ENCODE results near the gene PID1. TPM values are rescaled to one million over a fixed set of nuclear protein-coding genes. Genes with fewer than 3 reads are reported as not detected.

PID1 gene
- polyA plus RNA-seq, 3 donors: 61.8 to 117 (median 62.3) TPM

- WGBS (ENCODE audit: insufficient coverage): 71% methylated on average over 2 of the region's 3 CpGs
- no peak overlapping the region for H3K4me3 Mint-ChIP-seq
- H4K20me1 ChIP-seq (ENCODE audit: insufficient read depth, low read length): peaks cover 85% of the 10 kb centered on the region
- no peaks in the 10 kb centered on the region for H3K27me3 ChIP-seq (ENCODE audit: control insufficient read depth in 2 of 2, insufficient read depth in 2 of 2, low read length in 2 of 2)
- no peak overlapping the region for H3K4me3 ChIP-seq (replicated peaks in 1 of 3; ENCODE audit: low read depth in 2 of 3, low read length in 3 of 3)
- no peaks in the 10 kb centered on the region for H3K4me1 ChIP-seq (ENCODE audit: control insufficient read depth in 1 of 2, insufficient read depth in 2 of 2, low read length in 2 of 2)
- H3K36me3 ChIP-seq (replicated peaks in 1 of 2; ENCODE audit: control insufficient read depth in 1 of 2, insufficient read depth in 2 of 2, low read length in 2 of 2): no peaks in the 10 kb centered on the region
- no peak for TF ChIP-seq CTCF (IDR thresholded peaks at IDR 0.05)
- peaks cover 2 to 14% (median 4%) of the 10 kb centered on the region in 7 donors for H3K9me3 Mint-ChIP-seq
- H3K36me3 Mint-ChIP-seq: no peaks in the 10 kb centered on the region
- intact Hi-C loops (cut with micrococcal nuclease): no loop called here
- DNase-seq: no peak
- no peak overlapping the region for H3K27ac ChIP-seq (ENCODE audit: low read depth in 1 of 2, low read length in 2 of 2)
- no peak overlapping the region for H2AFZ ChIP-seq (ENCODE audit: insufficient read depth, low read depth, low read length, poor library complexity, severe bottlenecking)
- H3K9ac ChIP-seq (ENCODE audit: insufficient read depth, low read length, poor library complexity, severe bottlenecking): no peak overlapping the region
- H3K27me3 Mint-ChIP-seq (ENCODE audit: low read depth in 3 of 3): no peaks in the 10 kb centered on the region
- peaks cover 5% of the 10 kb centered on the region in 2 donors for H3K9me3 ChIP-seq (replicated peaks in 1 of 2; ENCODE audit: control insufficient read depth in 1 of 2, insufficient read depth in 1 of 2, low read length in 2 of 2)
- no peak overlapping the region for H3K4me2 ChIP-seq (replicated peaks; ENCODE audit: extremely low read depth, low read length, poor library complexity, severe bottlenecking)
- H3K79me2 ChIP-seq (ENCODE audit: insufficient read depth, low read length): no peaks in the 10 kb centered on the region
- H3K4me1 Mint-ChIP-seq: no peaks in the 10 kb centered on the region
- H3K27ac Mint-ChIP-seq: no peak overlapping the region
Measured at GRCh38 chr2:229089776-229090175, 181.3 kb downstream of the PID1 start.

- peaks cover 5% of the 10 kb centered on the region in 2 donors for H3K9me3 ChIP-seq (replicated peaks in 1 of 2; ENCODE audit: control insufficient read depth in 1 of 2, insufficient read depth in 1 of 2, low read length in 2 of 2)
- H3K79me2 ChIP-seq (ENCODE audit: insufficient read depth, low read length): no peaks in the 10 kb centered on the region
- H3K27ac ChIP-seq (ENCODE audit: low read depth in 1 of 2, low read length in 2 of 2): no peak overlapping the region
- H3K9me3 Mint-ChIP-seq: peaks cover 2 to 14% (median 4%) of the 10 kb centered on the region in 7 donors
- H3K36me3 ChIP-seq (replicated peaks in 1 of 2; ENCODE audit: control insufficient read depth in 1 of 2, insufficient read depth in 2 of 2, low read length in 2 of 2): no peaks in the 10 kb centered on the region
- H3K27ac Mint-ChIP-seq: no peak overlapping the region
- no peaks in the 10 kb centered on the region for H3K36me3 Mint-ChIP-seq
- H3K4me3 Mint-ChIP-seq: no peak overlapping the region
- H2AFZ ChIP-seq (ENCODE audit: insufficient read depth, low read depth, low read length, poor library complexity, severe bottlenecking): no peak overlapping the region
- H3K4me1 ChIP-seq (ENCODE audit: control insufficient read depth in 1 of 2, insufficient read depth in 2 of 2, low read length in 2 of 2): no peaks in the 10 kb centered on the region
- no peaks in the 10 kb centered on the region for H3K27me3 Mint-ChIP-seq (ENCODE audit: low read depth in 3 of 3)
- no peaks in the 10 kb centered on the region for H3K4me1 Mint-ChIP-seq
- H3K4me3 ChIP-seq (replicated peaks in 1 of 3; ENCODE audit: low read depth in 2 of 3, low read length in 3 of 3): no peak overlapping the region
- no peak for TF ChIP-seq CTCF (IDR thresholded peaks at IDR 0.05)
- no CpG with 5 or more reads among the region's 7 CpGs for WGBS (ENCODE audit: insufficient coverage)
- no peaks in the 10 kb centered on the region for H3K27me3 ChIP-seq (ENCODE audit: control insufficient read depth in 2 of 2, insufficient read depth in 2 of 2, low read length in 2 of 2)
- H4K20me1 ChIP-seq (ENCODE audit: insufficient read depth, low read length): peaks cover 78% of the 10 kb centered on the region
- no peak for DNase-seq
- no peak overlapping the region for H3K4me2 ChIP-seq (replicated peaks; ENCODE audit: extremely low read depth, low read length, poor library complexity, severe bottlenecking)
- no peak overlapping the region for H3K9ac ChIP-seq (ENCODE audit: insufficient read depth, low read length, poor library complexity, severe bottlenecking)
- intact Hi-C loops (cut with micrococcal nuclease): no loop called here
Measured at GRCh38 chr2:229088966-229089700, 182.0 kb downstream of the PID1 start.
